B cell (primary cell): Measurements from ENCODE around the gene CHAC1. TPM values are rescaled to one million over a fixed set of nuclear protein-coding genes. Genes with fewer than 3 reads are reported as not detected.
A peak's percentile ranks its signal among the peaks of the same experiment; 100 is the strongest.

ENCODE experiments used
- ATAC-seq: fragments of 200-7000 bp; cut with Tn5 transposase; one replicate; pipeline ENCODE4 v1.10.0; 2021; ENCODE audit warnings: low read depth, mild to moderate bottlenecking, moderate number of reproducible peaks, moderate library complexity
- CTCF ChIA-PET: fragments of 350-600 bp; sonication (Branson Sonifier 250); formaldehyde crosslinking; loops from one replicate; lab custom pipeline; 2021; ENCODE audit warnings: antibody characterized with exemption, inconsistent platforms; lab: Charles Lee
- POLR2A ChIA-PET: fragments of 350-600 bp; sonication (Branson Sonifier 250); formaldehyde crosslinking; loops from one replicate; lab custom pipeline; 2021; ENCODE audit warnings: antibody characterized with exemption; lab: Charles Lee
- DNase-seq: peaks from one replicate; pipeline ENCODE4 v3.0.0; 2013
- H2AFZ ChIP-seq: 2 replicates; pipeline ENCODE4 v1.6.1; 2012; ENCODE audit warnings: mild to moderate bottlenecking, low read depth, low read length; ENCODE audit not compliant: insufficient read depth, poor library complexity, severe bottlenecking
- H3K27ac ChIP-seq, 2 donors: 1 replicate in 1 of 2; 2 replicates in 1 of 2; pipeline ENCODE4 v1.5.1; 2012 to 2013; ENCODE audit warnings: low read length in 2 of 2, mild to moderate bottlenecking in 2 of 2, moderate library complexity in 1 of 2
- H3K27me3 ChIP-seq, 4 experiments: fragments of 200-600 bp in 1 of 4; sonication (generic) in 1 of 4; replicated peaks in 1 of 4; 1 replicate in 2 of 4; 2 replicates in 2 of 4; pipeline versions ENCODE4 v1.6.1 to v1.7.0; 2013 to 2016; ENCODE audit warnings: low read length in 3 of 4, mild to moderate bottlenecking in 2 of 4, mixed read lengths in 1 of 4, moderate library complexity in 1 of 4; ENCODE audit not compliant: insufficient read depth in 4 of 4, control insufficient read depth in 3 of 4; ENCODE audit errors: control extremely low read depth in 1 of 4
- H3K36me3 ChIP-seq, 2 experiments: replicated peaks in 1 of 2; 1 replicate in 1 of 2; 2 replicates in 1 of 2; pipeline versions ENCODE4 v1.6.1 to v1.7.1; 2013; ENCODE audit warnings: low read length in 1 of 2; ENCODE audit not compliant: insufficient read depth in 2 of 2, control insufficient read depth in 1 of 2; ENCODE audit errors: control extremely low read depth in 1 of 2, extremely low read depth in 1 of 2
- H3K4me1 ChIP-seq, 2 donors: fragments of 200-600 bp in 1 of 2; sonication (generic) in 1 of 2; 1 replicate in 1 of 2; 2 replicates in 1 of 2; pipeline versions ENCODE4 v1.5.1 to v1.6.1; 2013 to 2017; ENCODE audit warnings: low read length in 2 of 2; ENCODE audit not compliant: control insufficient read depth in 2 of 2, insufficient read depth in 2 of 2
- H3K4me2 ChIP-seq: replicated peaks from 2 replicates; pipeline ENCODE3; 2012; ENCODE audit warnings: mild to moderate bottlenecking, low read depth, low read length; ENCODE audit not compliant: poor library complexity, severe bottlenecking
- H3K4me3 ChIP-seq, 5 experiments: fragments of 200-600 bp in 1 of 5; sonication (generic) in 1 of 5; 1 replicate in 3 of 5; 2 replicates in 2 of 5; pipeline versions ENCODE4 v1.5.1 to v1.7.0; 2011 to 2016; ENCODE audit warnings: low read length in 4 of 5, mild to moderate bottlenecking in 4 of 5, low read depth in 2 of 5, control low read depth in 1 of 5, moderate library complexity in 1 of 5; ENCODE audit not compliant: insufficient read depth in 1 of 5; ENCODE audit errors: control extremely low read depth in 1 of 5, extremely low read depth in 1 of 5
- H3K79me2 ChIP-seq: fragments of 200-600 bp; sonication (generic); one replicate; pipeline ENCODE4 v1.6.0; 2016; ENCODE audit warnings: low read length; ENCODE audit not compliant: control insufficient read depth, insufficient read depth
- H3K9ac ChIP-seq: fragments of 200-600 bp; sonication (generic); 2 replicates; pipeline ENCODE4 v1.6.1; 2017; ENCODE audit warnings: mild to moderate bottlenecking, low read length, moderate library complexity
- H3K9me3 ChIP-seq, 3 donors: one replicate each; pipeline versions ENCODE4 v1.6.1 to v1.7.1; 2013; ENCODE audit warnings: low read length in 2 of 3; ENCODE audit not compliant: control insufficient read depth in 2 of 3, insufficient read depth in 1 of 3; ENCODE audit errors: control extremely low read depth in 1 of 3
- H4K20me1 ChIP-seq: 2 replicates; pipeline ENCODE4 v1.6.0; 2012; ENCODE audit warnings: mild to moderate bottlenecking, low read length; ENCODE audit not compliant: insufficient read depth, control insufficient read depth, poor library complexity, severe bottlenecking
- H3K27ac Mint-ChIP-seq: one replicate; pipeline ENCODE4 v1.8.0; 2021; ENCODE audit warnings: mixed read lengths
- H3K27me3 Mint-ChIP-seq: one replicate; pipeline ENCODE4 v1.8.0; 2021; ENCODE audit warnings: mixed read lengths
- H3K4me1 Mint-ChIP-seq: one replicate; pipeline ENCODE4 v1.8.0; 2021; ENCODE audit warnings: mixed read lengths
- H3K4me3 Mint-ChIP-seq: one replicate; pipeline ENCODE4 v1.8.0; 2021; ENCODE audit warnings: mixed read lengths
- H3K9me3 Mint-ChIP-seq: one replicate; pipeline ENCODE4 v1.8.0; 2022; ENCODE audit warnings: mixed read lengths; ENCODE audit not compliant: insufficient read depth
- CTCF ChIP-seq: fragments of 200-600 bp; IDR thresholded peaks from one replicate; pipeline ENCODE4 v1.8.0; 2022; ENCODE audit warnings: antibody characterized with exemption, mild to moderate bottlenecking
- EZH2 ChIP-seq: IDR thresholded peaks from 2 replicates; pipeline ENCODE4 v1.6.1; 2012; ENCODE audit warnings: borderline replicate concordance, low read depth, mild to moderate bottlenecking, moderate library complexity, low read length; ENCODE audit not compliant: insufficient read depth, poor library complexity, severe bottlenecking
- WGBS: methylation state at CpG from one replicate; pipeline ENCODE4 v1.1.5; 2013; ENCODE audit warnings: missing lambda C conversion rate; ENCODE audit not compliant: insufficient coverage; 5-methylcytosine and 5-hydroxymethylcytosine counted together
- intact Hi-C: fragments of 100-400 bp; cut with micrococcal nuclease; formaldehyde crosslinking; loops from one replicate; pipeline ENCODE4 v1.10.0; 2022
- polyA plus RNA-seq: library from polyadenylated mRNA; depleted of rRNA; stranded (reverse); fragments of >200 nt; gene quantifications from 2 replicates; pipeline ENCODE4 v1.2.3, GENCODE V29; 2012
- total RNA-seq, 2 donors: library from RNA; stranded (reverse); fragments of 120-200 nt in 1 of 2; gene quantifications; 1 replicate in 1 of 2; 2 replicates in 1 of 2; pipeline versions ENCODE4 v1.2.3 to v1.2.4, GENCODE V29; 2013 to 2022

Gene CHAC1
- total and polyA plus RNA-seq, 2 donors (not counting 1 experiment from before 2014, with no cell fraction given) = 0.81 to 3.6 TPM

- peak overlapping the region; percentile 46 to 95 (median 83) for H3K4me3 ChIP-seq
- peaks cover 30 to 60% of the 10 kb centered on the region in 2 donors for H3K4me1 ChIP-seq
- H3K9me3 ChIP-seq = no peaks in the 10 kb centered on the region
- Mint-ChIP-seq H3K9me3 (no peaks in the 10 kb centered on the region), H3K4me1 (peaks cover 48% of the 10 kb centered on the region), H3K27ac (peak overlapping the region; percentile 98), H3K27me3 (no peaks in the 10 kb centered on the region), H3K4me3 (peak overlapping the region; percentile 93)
- ATAC-seq (peak; percentile 77), DNase-seq (peak; percentile 93)
- intact Hi-C loops = loop anchor here (1.0 to 10.0 kb wide), 10 partner anchors 35 to 988 kb away; partner anchors contain the start of genes CHAC1, CHP1, EXD1 and MGA
- peak; percentile 98 for TF ChIP-seq CTCF
- no peak for TF ChIP-seq EZH2
- H3K36me3 ChIP-seq = peaks cover 0 to 13% of the 10 kb centered on the region in 2 experiments
- no peaks in the 10 kb centered on the region for H3K79me2 ChIP-seq
- peaks cover 6% of the 10 kb centered on the region for H4K20me1 ChIP-seq
- ChIA-PET CTCF (interaction anchor here (0.7 to 9.5 kb wide), 29 partner anchors 9 to 905 kb away, joined by 3 to 176 read pairs (median 4); partner anchors contain the start of genes CHAC1, CHP1, DLL4 and INO80), POLR2A (interaction anchor here (0.5 to 3.5 kb wide), 9 partner anchors 11 to 325 kb away, joined by 3 to 29 read pairs (median 7); partner anchors contain the start of genes CHP1, DLL4, EXD1 and INO80)
- H3K9ac ChIP-seq = peak overlapping the region; percentile 86
- H3K4me2 ChIP-seq = peak overlapping the region; percentile 98
- WGBS = 2% methylated on average over 32 of the region's 36 CpGs
- peak overlapping the region; percentile 98 to 99 for H3K27ac ChIP-seq
- H2AFZ ChIP-seq = peak overlapping the region; percentile 73
- no peaks in the 10 kb centered on the region for H3K27me3 ChIP-seq
Observed at GRCh38 chr15:40906091-40906990, 46.9 kb upstream of the CHAC1 start.
